HepG2 (cell line): ENCODE data around the gene ASPHD1. TPM values are rescaled to one million over a fixed set of nuclear protein-coding genes. Genes with fewer than 3 reads are reported as not detected.

Experiments
- ARID2 ChIP-seq: sonication (generic); formaldehyde crosslinking; IDR thresholded peaks from 2 replicates; pipeline ENCODE4 v1.8.1; 2022; ENCODE audit warnings: mild to moderate bottlenecking, missing genetic modification reagents, borderline replicate concordance
- ARID3A ChIP-seq: IDR thresholded peaks from 2 replicates; pipeline ENCODE4 v1.6.1; 2012; ENCODE audit warnings: low read depth, low read length, improper control_type of control experiment
- ASH2L ChIP-seq: fragments of 300-600, 200-600 bp; sonication (generic); IDR thresholded peaks from 2 replicates; pipeline ENCODE4 v1.7.0; 2017; ENCODE audit warnings: low read depth, mild to moderate bottlenecking, moderate library complexity, mixed read lengths, low read length; ENCODE audit not compliant: insufficient read length
- ATF2 ChIP-seq: sonication (generic); formaldehyde crosslinking; IDR thresholded peaks from 2 replicates; pipeline ENCODE4 v1.4.0; 2020; ENCODE audit warnings: missing genetic modification reagents
- BCL3 ChIP-seq: sonication (generic); formaldehyde crosslinking; IDR thresholded peaks from 2 replicates; pipeline ENCODE4 v1.5.1; 2020; ENCODE audit warnings: mild to moderate bottlenecking, missing genetic modification reagents, moderate library complexity
- EEA1 ChIP-seq: sonication (generic); formaldehyde crosslinking; IDR thresholded peaks from 2 replicates; pipeline ENCODE4 v1.5.1; 2020; ENCODE audit warnings: mild to moderate bottlenecking, missing genetic modification reagents, borderline replicate concordance
- GATA4 ChIP-seq: sonication (generic); IDR thresholded peaks from 2 replicates; pipeline ENCODE4 v1.6.1; 2016; ENCODE audit warnings: antibody characterized with exemption, low read depth, borderline replicate concordance
- ISX ChIP-seq: sonication (generic); formaldehyde crosslinking; conservative IDR thresholded peaks from 2 replicates; pipeline ENCODE4 v1.5.0; 2020; ENCODE audit warnings: missing genetic modification reagents
- KLF13 ChIP-seq: sonication (generic); formaldehyde crosslinking; IDR thresholded peaks from 2 replicates; pipeline ENCODE4 v1.4.0; 2020; ENCODE audit warnings: mild to moderate bottlenecking, missing genetic modification reagents
- PBX3 ChIP-seq: sonication (generic); formaldehyde crosslinking; IDR thresholded peaks from 2 replicates; pipeline ENCODE4 v1.8.1; 2023; ENCODE audit warnings: missing genetic modification reagents, inconsistent platforms, borderline replicate concordance
- SMARCC2 ChIP-seq: fragments of 450-650 bp; IDR thresholded peaks from 2 replicates; pipeline ENCODE4 v1.6.1; 2017; ENCODE audit warnings: antibody characterized with exemption, mild to moderate bottlenecking
- YEATS2 ChIP-seq: sonication (generic); formaldehyde crosslinking; IDR thresholded peaks from 2 replicates; pipeline ENCODE4 v1.4.0; 2020; ENCODE audit warnings: missing genetic modification reagents, borderline replicate concordance
- ZBTB25 ChIP-seq: IDR thresholded peaks from 2 replicates; pipeline ENCODE4 v1.6.1; 2018; ENCODE audit warnings: missing genetic modification reagents
- ZBTB4 ChIP-seq: sonication (generic); formaldehyde crosslinking; IDR thresholded peaks from 2 replicates; pipeline ENCODE4 v1.4.0; 2020; ENCODE audit warnings: missing genetic modification reagents, mild to moderate bottlenecking, borderline replicate concordance
- ZNF33A ChIP-seq: sonication (generic); formaldehyde crosslinking; IDR thresholded peaks from 2 replicates; pipeline ENCODE4 v1.5.1; 2020; ENCODE audit warnings: missing genetic modification reagents, mild to moderate bottlenecking, moderate library complexity, borderline replicate concordance
- ZNF484 ChIP-seq: sonication (generic); formaldehyde crosslinking; IDR thresholded peaks from 2 replicates; pipeline ENCODE4 v1.5.1; 2020; ENCODE audit warnings: mild to moderate bottlenecking, low read depth, missing genetic modification reagents, borderline replicate concordance
- ZNF543 ChIP-seq: sonication (generic); formaldehyde crosslinking; IDR thresholded peaks from 2 replicates; pipeline ENCODE4 v1.4.0; 2020; ENCODE audit warnings: mild to moderate bottlenecking, missing genetic modification reagents
- ZNF572 ChIP-seq: sonication (generic); formaldehyde crosslinking; IDR thresholded peaks from 2 replicates; pipeline ENCODE4 v1.5.1; 2020; ENCODE audit warnings: mild to moderate bottlenecking, missing genetic modification reagents
- polyA plus RNA-seq, 8 experiments: library from polyadenylated mRNA; depleted of rRNA in 3 of 8; stranded (reverse) in 7 of 8; unstranded in 1 of 8; fragments of >200 nt; fragmentation: Illumina TruSeq in 4 of 8; extraction: Trizol in 4 of 8; gene quantifications; 2 replicates each; pipeline versions ENCODE4 v1.2.1 to v1.2.3, GENCODE V29; 2011 to 2016; ENCODE audit warnings: low read depth in 4 of 8, missing spikeins in 1 of 8, mixed read lengths in 1 of 8; ENCODE audit not compliant: insufficient read depth in 1 of 8
- total RNA-seq, 5 experiments: library from RNA; depleted of rRNA; stranded (reverse); fragments of >200 nt; fragmentation: Illumina TruSeq; extraction: Trizol; gene quantifications; 2 replicates each; pipeline ENCODE4 v1.2.3, GENCODE V29; 2016; ENCODE audit warnings: low read depth in 1 of 5

Gene ASPHD1
- total and polyA plus RNA-seq, 2 of the 13 experiments (the other 11 are each of a cell fraction or from before 2014, with no cell fraction given), result 13.1 to 19.7 TPM

- TF ChIP-seq ARID2 (CRISPR knock-in tag) (no peak), ZBTB4 (no peak), ARID3A (peak; percentile 55; the same call in 1 of the 2 replicates), ZNF33A (CRISPR knock-in tag) (no peak), BCL3 (no peak; the same call in 1 of the 2 replicates), KLF13 (CRISPR knock-in tag) (peak; percentile 85; the same call in 1 of the 2 replicates), ZBTB25 (CRISPR knock-in tag) (peak; percentile 49; the same call in 1 of the 2 replicates), ZNF572 (CRISPR knock-in tag) (no peak), ISX (CRISPR knock-in tag) (no peak; the same call in 1 of the 2 replicates), ZNF484 (CRISPR knock-in tag) (no peak), ZNF543 (CRISPR knock-in tag) (no peak), YEATS2 (peak; percentile 61; the same call in 1 of the 2 replicates), PBX3 (CRISPR knock-in tag) (peak; percentile 98; the same call in 1 of the 2 replicates), ASH2L (no peak), ATF2 (peak; percentile 7; the same call in 1 of the 2 replicates), GATA4 (peak; percentile 32; the same call in 1 of the 2 replicates), EEA1 (no peak; the same call in 1 of the 2 replicates), SMARCC2 (0 out of 2 replicates have a peak, but pooled peaks have one; percentile 24)
These were observed 679 bp upstream of the ASPHD1 start, which contains the start of gene SEZ6L2 (continued) for GRCh38 chr16:29899516-29900101.
